Epithelial cell of proximal tubule (primary cell): Measurements from ENCODE around the gene PHACTR2. TPM values are rescaled to one million over a fixed set of nuclear protein-coding genes. Genes with fewer than 3 reads are reported as not detected.

Source experiments
- DNase-seq: peaks from one replicate; pipeline ENCODE4 v3.0.0-alpha.2; 2011; ENCODE audit warnings: low read depth
- H3K4me3 ChIP-seq: 2 replicates; pipeline ENCODE4 v1.5.1; 2011; ENCODE audit warnings: low read depth, mild to moderate bottlenecking, low read length
- total RNA-seq: library from RNA; depleted of rRNA; stranded (reverse); fragments of >200 nt; gene quantifications from 2 replicates; pipeline ENCODE4 v1.2.3, GENCODE V29; 2015
- TF ChIP-seq, protein P1 (sequence below): conservative IDR thresholded peaks from 2 replicates; pipeline ENCODE4 v1.5.1; 2012; ENCODE audit warnings: low read depth, mild to moderate bottlenecking, low read length

PHACTR2 gene
- total RNA-seq, 1 donor from 2014 or later: 13.8 TPM

DNA sequence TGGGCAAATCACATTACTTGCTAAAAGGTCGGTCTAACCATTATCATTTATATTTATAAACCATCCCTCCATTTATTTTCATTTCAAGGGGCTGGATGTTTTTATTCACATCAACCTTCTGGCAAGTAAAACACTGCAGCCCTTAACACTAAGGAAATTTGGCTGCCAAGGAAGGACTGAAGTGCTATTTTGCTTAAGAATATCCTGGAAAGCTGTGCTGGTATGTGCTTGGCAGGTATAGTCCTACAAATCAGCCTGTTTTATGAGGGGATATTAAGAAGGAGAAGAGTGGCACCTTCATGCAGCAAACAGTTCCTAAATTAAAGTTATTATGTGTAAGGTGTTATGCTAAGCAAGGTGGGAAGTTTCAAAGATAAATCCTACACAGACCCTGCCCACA, 9.8 kb downstream of the PHACTR2 start:
- DNase-seq: no peak

DNA sequence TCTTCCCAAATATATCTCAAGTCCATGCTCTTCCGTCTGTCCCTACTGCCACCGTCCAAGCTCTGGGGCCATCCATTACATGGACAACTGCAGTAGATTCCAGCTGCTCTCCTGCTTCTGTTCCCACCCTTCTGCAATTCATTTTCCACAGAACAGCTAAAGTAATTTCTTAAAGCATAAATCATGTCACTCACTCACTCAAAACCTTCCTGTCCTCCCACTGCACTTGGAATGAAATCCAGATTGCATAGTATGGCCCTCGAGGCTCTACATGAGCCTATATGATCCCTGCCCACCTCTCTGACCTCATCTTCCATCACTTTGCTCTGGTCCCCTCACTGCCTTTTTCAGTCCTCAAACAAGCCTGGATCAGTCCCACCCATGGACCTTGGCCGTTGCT, 10.9 kb downstream of the PHACTR2 start:
- DNase-seq: no peak
- TF ChIP-seq, protein P1, sequence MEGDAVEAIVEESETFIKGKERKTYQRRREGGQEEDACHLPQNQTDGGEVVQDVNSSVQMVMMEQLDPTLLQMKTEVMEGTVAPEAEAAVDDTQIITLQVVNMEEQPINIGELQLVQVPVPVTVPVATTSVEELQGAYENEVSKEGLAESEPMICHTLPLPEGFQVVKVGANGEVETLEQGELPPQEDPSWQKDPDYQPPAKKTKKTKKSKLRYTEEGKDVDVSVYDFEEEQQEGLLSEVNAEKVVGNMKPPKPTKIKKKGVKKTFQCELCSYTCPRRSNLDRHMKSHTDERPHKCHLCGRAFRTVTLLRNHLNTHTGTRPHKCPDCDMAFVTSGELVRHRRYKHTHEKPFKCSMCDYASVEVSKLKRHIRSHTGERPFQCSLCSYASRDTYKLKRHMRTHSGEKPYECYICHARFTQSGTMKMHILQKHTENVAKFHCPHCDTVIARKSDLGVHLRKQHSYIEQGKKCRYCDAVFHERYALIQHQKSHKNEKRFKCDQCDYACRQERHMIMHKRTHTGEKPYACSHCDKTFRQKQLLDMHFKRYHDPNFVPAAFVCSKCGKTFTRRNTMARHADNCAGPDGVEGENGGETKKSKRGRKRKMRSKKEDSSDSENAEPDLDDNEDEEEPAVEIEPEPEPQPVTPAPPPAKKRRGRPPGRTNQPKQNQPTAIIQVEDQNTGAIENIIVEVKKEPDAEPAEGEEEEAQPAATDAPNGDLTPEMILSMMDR: no peak
- no peak overlapping the region for H3K4me3 ChIP-seq

More for the DNA sequence above, 9.8 kb downstream of the PHACTR2 start:
- no peak overlapping the region for H3K4me3 ChIP-seq
- TF ChIP-seq, protein P1: no peak

DNA sequence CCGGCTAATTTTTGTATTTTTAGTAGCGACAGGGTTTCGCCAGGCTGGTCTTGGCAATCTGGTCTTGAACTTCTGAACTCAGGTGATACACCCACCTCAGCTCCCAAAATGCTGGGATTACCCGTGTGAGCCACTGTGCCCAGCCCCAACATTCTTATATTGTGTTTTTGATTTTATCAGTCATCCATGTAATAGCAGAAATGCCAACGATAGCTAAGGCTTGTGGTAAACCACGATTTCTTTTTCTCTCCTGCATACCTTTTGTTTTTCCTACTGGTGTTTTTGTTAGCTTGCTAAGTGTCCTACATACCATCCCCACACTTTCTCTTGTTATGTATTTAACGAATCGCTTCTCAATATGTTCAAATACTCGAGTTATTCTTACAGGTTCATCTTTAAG, 12.1 kb downstream of the PHACTR2 start:
- TF ChIP-seq, protein P1: no peak
- DNase-seq: no peak
- no peak overlapping the region for H3K4me3 ChIP-seq

DNA sequence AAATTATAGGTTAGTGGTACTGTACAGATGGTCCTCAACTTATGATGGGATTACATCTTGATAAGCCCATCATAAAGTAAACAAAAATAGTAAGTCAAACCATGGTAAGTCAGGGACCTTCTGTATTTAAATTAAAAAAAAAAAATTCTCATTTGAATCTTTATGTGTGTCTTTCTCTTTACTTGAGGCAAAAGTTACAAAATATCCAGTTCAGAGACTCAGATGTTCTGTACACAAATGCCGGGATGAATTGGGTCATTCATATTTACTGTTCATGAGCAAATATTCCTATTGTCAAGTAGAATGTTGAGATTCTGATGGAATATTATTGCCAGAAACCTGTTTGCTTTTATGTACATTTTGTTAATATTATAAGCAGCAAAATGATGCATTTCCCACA, 13.4 kb downstream of the PHACTR2 start:
- TF ChIP-seq, protein P1: no peak
- no peak overlapping the region for H3K4me3 ChIP-seq
- no peak for DNase-seq

DNA sequence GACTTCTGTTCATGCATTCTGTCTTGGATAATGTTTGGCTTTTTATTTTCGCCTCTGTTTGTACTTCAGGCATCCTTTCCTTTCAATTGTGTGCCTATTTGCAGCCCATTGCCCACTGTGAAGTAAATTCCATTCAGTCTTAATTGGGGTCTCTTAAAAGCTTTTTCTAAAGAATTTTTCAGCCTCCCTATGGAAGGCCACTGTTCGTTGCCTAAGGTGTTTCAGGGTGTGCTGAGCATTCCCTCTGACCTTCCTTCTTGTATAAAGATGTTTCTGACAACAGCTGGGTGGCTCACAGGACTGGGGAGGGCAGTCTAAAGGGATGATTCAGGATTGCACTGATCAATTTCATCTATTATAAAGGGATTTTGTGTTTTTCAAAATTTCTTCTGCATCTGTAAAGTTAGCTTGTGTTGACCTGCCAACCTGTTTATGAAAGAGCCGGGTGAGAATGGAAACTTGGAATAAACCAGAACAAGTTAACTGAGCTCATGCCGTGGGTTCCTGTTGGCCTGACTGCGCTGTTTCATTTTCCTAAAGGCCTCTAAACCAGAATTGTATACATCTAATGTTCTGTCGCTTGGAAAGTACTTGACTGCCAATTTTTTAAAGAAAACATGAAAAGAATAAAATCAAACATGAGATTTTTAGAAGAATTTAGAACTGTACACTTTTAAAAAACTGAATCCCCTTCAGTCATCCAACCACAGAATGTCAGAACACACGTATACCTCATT, 14.3 kb downstream of the PHACTR2 start:
- H3K4me3 ChIP-seq: no peak overlapping the region
- DNase-seq: no peak
- TF ChIP-seq, protein P1: no peak

DNA sequence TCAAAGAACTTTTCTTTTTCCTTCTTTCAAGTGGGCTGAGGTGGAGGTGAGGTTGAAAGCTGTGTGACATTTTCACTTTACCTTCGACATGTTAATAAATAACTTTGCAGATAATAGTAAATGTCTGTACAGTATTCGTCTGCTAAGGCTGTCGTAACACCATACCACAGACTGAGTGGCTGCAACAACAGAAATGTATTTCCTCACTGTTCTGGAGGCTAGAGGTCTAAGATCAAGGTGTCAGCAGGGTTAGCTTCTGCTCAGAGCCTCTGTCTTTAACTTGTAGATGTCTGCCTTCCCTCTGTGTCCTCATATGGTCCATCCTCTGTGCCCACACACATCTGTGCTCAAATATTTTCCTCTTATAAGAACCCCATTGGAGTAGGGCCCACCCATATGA, 14.9 kb downstream of the PHACTR2 start:
- H3K4me3 ChIP-seq: no peak overlapping the region
- TF ChIP-seq, protein P1: no peak
- DNase-seq: no peak

DNA sequence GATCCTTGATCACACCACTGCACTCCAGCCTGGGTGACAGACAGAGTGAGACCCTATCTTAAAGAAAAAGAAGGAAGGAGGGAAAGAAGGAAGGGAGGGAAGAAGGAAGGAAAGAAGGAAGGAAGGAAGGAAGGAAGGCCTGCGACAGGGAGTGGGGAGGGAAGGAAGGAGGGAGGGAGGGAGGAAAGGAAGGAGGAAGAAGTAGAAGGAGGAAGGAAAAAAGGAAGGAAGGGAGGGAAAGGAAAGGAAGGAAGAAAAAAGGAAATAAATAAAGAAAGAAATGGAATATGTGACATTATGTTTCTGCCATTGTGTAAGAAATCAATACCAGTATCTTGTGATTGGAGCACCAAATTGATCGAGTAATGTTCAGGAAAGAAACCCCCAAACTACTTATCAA, 16.2 kb downstream of the PHACTR2 start:
- no peak overlapping the region for H3K4me3 ChIP-seq
- TF ChIP-seq, protein P1: no peak
- DNase-seq: no peak
